Erythroblast (primary cell): ENCODE data around the gene STX8.
"Not testable (repeated sequence)": the region's sequence is repeated elsewhere in the genome, so short reads cannot be mapped to it uniquely, and the experiment has no call there.

Experiments used
- DNase-seq, 2 experiments: peaks; one replicate each; lab custom pipeline; 2025; lab: John Stamatoyannopoulos, UW
- GATA1 ChIP-seq: IDR thresholded peaks from 2 replicates; pipeline ENCODE4 v1.6.1; 2011; ENCODE audit warnings: low read depth, mild to moderate bottlenecking, control low read depth, low read length, moderate library complexity
- POLR2A ChIP-seq: IDR thresholded peaks from 2 replicates; pipeline ENCODE4 v1.6.1; 2011; ENCODE audit warnings: mild to moderate bottlenecking, low read length

STX8 gene, protein sequence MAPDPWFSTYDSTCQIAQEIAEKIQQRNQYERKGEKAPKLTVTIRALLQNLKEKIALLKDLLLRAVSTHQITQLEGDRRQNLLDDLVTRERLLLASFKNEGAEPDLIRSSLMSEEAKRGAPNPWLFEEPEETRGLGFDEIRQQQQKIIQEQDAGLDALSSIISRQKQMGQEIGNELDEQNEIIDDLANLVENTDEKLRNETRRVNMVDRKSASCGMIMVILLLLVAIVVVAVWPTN

DNA sequence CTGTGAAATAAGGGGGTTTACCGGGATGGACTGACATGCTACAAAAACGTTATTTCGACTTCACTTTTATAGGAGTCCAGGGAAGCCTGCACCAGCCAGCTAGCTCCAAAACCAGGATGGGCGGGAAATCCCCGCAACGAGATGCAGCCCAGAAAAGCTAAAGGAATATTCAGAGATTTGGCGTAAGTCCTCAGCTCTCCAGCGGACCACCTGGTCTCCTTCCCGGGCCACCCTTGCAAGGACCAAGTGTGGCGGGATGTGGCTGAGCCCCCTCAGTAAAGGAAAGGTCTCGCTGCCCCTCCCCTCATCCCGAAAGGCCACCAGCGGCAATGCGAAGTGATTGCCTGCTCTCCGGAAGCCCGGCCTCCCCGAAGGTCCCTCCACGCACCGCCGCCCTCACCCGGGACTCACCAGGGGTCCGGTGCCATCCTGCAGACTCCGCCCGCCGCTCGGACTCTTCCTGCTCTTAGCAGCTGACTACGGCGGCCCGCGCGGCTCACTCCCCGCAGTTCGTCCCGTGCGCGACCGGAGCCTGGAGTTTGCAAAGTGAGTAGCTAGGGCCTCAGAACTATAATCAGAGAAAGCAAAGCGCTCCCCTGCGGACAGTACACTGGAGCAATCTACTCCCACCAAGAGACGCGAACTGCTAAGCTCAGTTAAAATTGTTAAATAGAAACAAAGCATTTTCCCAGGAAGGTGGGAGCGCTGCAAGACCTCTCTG, at the start of gene STX8:
Gene STX8 (minus strand): TSS at position 440 of the 721 bp plus-strand sequence. CDS start 12 bp downstream, at position 428.
- peak; percentile 92 to 93 for DNase-seq
- peak; percentile 61 for TF ChIP-seq POLR2A
- TF ChIP-seq GATA1 = no peak

DNA sequence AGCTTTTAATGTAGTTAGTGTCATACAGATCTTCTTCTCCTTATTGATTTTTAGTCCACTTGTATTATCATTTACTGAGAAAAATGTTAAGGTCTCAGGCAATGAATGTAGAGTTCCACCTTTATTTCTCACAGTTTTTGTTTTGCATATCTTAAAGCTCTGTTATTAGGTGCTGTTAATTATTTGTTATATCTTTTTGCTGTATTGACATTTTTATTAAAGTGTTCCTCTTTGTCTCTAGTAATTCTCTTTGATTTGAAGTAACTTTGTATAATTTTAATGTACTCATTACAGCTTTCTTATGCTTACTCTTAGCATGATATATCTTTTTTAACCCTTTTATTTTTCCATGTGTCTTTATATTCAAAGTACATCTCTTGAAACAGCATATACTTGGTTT, 47.3 kb upstream of the STX8 start:
- no peak for DNase-seq
- no peak for TF ChIP-seq POLR2A
- TF ChIP-seq GATA1 = no peak

DNA sequence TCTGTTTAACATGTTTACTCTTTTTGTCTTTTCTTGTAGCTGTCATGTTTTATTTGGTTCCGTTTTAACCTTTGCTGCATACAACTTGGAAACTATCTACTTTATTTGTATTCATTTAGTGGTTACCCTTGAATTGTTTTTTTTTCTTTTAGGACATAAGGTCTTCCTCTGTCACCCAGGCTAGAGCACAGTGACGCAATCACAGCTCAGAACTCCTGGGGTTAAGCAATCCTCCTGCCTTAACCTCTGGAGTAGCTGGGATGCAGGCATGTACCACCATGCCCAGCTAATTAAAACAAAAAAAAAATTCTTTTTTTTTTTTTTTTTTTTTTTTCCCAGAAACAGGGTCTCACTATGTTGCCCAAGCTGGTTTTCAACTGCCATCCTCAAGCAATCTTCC, 39.9 kb upstream of the STX8 start:
- no peak for DNase-seq
- TF ChIP-seq POLR2A (no peak), GATA1 (no peak)

DNA sequence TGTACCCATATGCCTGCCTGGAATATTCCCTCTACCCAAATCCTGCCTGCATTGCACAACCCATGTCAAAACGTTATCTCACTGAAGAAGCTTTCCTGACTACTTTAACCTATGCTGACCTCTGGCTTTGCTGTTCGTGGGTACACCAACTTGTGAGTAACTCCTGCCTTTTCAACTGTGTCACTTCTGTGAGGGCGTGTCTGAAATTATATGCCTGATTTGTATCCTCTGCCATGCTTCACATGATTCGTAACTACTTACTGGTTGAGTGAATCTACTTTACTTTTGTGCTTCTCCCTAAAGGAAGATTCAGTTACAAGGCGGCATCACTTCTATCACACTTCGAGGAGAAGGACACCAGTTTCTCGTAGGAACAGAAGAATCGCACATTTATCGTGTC, 36.4 kb upstream of the STX8 start:
- TF ChIP-seq GATA1 (no peak), POLR2A (no peak)

GRCh38 chr17:9611557-9611956, 35.9 kb upstream of the STX8 start:
- no peak for DNase-seq
- no peak for TF ChIP-seq GATA1
- no peak for TF ChIP-seq POLR2A

More for the DNA sequence above, 36.4 kb upstream of the STX8 start:
- DNase-seq = no peak

- DNase-seq = not testable (repeated sequence)
Measured at GRCh38 chr17:9607058-9607457, 31.4 kb upstream of the STX8 start.

DNA sequence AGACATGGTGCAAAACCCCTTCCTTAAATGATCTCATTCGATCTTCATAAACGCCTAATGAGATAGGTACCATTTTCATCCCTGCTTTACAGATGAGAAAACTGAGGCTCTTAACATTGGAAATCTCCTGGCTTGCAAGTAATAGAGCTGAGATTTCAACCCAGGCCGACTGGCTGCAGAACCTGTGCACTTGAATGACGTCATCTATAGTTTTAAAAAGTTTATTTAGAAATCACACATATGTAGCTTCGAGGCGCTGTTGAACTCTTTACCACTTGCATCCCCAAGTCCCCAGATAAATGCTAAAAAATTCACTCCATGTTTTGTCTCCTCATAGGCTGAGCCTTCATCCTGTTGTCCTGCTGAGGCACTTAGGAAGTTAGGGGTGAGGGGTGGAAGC, 30.8 kb upstream of the STX8 start:
- no peak for DNase-seq
- TF ChIP-seq POLR2A (no peak), GATA1 (no peak)

GRCh38 chr17:9604583-9604982, 29.0 kb upstream of the STX8 start:
- DNase-seq = not testable (repeated sequence)

- DNase-seq = no peak
- TF ChIP-seq POLR2A = no peak
- TF ChIP-seq GATA1 = no peak
Measured at GRCh38 chr17:9598661-9599060, 23.0 kb upstream of the STX8 start.

DNA sequence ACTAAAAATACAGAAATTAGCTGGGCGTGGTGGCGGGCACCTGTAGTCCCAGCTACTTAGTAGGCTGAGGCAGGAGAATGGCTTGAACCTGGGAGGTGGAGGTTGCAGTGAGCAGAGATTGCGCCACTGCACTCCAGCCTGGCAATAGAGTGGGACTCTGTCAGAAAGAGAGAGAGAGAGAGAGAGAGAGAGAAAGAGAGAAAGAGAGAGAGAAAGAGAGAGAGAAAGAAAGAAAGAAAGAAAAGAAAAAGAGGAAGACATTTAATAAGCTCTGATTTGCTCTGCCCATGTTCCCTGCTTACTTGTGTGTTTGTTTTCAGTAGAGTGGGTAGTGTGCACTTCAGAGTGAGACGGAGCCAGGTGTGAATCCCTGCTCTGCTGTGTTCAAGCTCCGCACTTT, 22.0 kb upstream of the STX8 start:
- DNase-seq = not testable (repeated sequence)

DNA sequence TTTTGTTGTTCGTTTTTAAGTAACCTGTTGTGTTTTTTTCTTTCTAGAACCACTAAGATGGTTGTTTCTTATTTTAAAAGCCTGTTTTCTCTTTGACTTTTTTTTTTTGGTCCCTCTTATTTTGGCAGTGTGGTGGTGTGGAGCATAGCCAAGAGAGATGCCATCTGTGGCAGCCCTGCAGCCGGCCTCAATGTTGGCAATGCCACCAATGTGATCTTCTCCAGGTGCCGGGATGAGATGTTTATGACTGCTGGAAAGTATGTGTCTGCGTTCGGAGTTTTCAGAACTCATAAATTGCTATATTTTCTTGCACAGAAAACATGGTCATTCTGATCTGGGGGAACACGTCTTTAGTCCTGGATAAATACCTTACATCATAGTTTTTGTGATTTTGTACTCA, 18.4 kb upstream of the STX8 start:
- no peak for DNase-seq
- TF ChIP-seq GATA1 (no peak), POLR2A (no peak)

DNA sequence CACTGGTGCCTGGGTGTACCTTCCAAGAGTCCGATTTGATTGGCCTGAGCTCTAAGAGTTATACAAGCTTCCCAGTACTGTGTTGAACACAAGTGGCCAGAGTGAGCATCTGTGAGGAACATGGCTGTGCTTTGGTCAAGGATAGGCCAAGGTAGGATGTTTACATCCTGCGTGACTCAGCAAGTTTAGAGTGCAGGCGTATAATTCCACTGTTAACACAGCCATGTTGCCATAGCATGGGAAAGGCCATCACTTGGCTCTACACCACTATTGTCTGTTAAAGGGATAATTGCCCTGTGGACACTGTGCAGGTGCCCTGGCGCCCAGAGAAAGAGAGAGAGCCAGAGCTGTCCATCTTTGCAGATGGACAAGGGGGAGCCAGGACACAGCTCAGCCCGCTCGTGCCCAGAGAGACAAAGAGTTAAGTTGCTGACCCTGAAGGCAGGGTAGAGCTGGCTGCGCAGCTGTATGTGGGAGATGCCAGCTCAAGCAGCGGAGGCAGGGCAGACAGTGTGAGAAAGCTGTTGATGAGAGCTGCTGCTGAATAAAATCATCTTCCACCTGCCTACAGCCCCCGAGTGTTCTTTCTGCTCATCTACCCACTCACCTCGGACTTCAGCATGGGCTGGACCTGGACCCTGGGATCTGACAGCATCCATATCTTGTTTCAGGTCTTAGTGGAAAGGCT, 12.5 kb upstream of the STX8 start:
- no peak for TF ChIP-seq POLR2A
- TF ChIP-seq GATA1 = no peak
- DNase-seq = peak in 1 of 2 experiments; percentile 4

- no peak for TF ChIP-seq POLR2A
Measured at GRCh38 chr17:9577373-9577709, 1.7 kb upstream of the STX8 start.

GRCh38 chr17:9576521-9577372, 1.1 kb upstream of the STX8 start, which contains the start of gene CFAP52:
CFAP52 (plus strand) TSS chr17:9576642; CDS start chr17:9576696, 54 bp downstream.
- TF ChIP-seq GATA1 (no peak), POLR2A (no peak)
- peak; percentile 84 to 89 for DNase-seq

More at GRCh38 chr17:9577373-9577709, 1.7 kb upstream of the STX8 start:
- no peak for DNase-seq
